Natural killer cell (primary cell): ENCODE measurements around the gene LDLRAD2. TPM values are rescaled to one million over a fixed set of nuclear protein-coding genes. Genes with fewer than 3 reads are reported as not detected.

ENCODE experiments used
- ATAC-seq, 3 donors: fragments of 150-1000 bp in 2 of 3; fragments of 200-7000 bp in 1 of 3; cut with Tn5 transposase; 1 replicate in 1 of 3; 2 replicates in 2 of 3; pipeline ENCODE4 v1.10.0; 2021; ENCODE audit warnings: mild to moderate bottlenecking in 2 of 3, moderate library complexity in 2 of 3
- DNase-seq, 2 donors: peaks; one replicate each; pipeline versions ENCODE4 v3.0.0 to v3.0.0-alpha.2; 2013 to 2021; ENCODE audit warnings: mixed read lengths in 1 of 2
- H3K27ac ChIP-seq: one replicate; pipeline ENCODE4 v1.5.1; 2013; ENCODE audit warnings: mild to moderate bottlenecking, low read length
- H3K27me3 ChIP-seq: one replicate; pipeline ENCODE4 v1.6.1; 2013; ENCODE audit warnings: low read length; ENCODE audit not compliant: control insufficient read depth, insufficient read depth
- H3K36me3 ChIP-seq: one replicate; pipeline ENCODE4 v1.6.1; 2013; ENCODE audit warnings: low read length; ENCODE audit not compliant: control insufficient read depth, insufficient read depth
- H3K4me1 ChIP-seq: one replicate; pipeline ENCODE4 v1.6.1; 2013; ENCODE audit warnings: low read length; ENCODE audit not compliant: control insufficient read depth, insufficient read depth
- H3K4me3 ChIP-seq: one replicate; pipeline ENCODE4 v1.5.1; 2013; ENCODE audit warnings: low read length
- H3K9me3 ChIP-seq: one replicate; pipeline ENCODE4 v1.6.1; 2013; ENCODE audit warnings: low read length; ENCODE audit not compliant: control insufficient read depth, insufficient read depth
- H3K27ac Mint-ChIP-seq, 2 donors: one replicate each; pipeline ENCODE4 v1.8.0; 2022; ENCODE audit warnings: mild to moderate bottlenecking in 2 of 2, mixed read lengths in 2 of 2, moderate library complexity in 1 of 2
- H3K27me3 Mint-ChIP-seq, 2 donors: one replicate each; pipeline ENCODE4 v1.8.0; 2022; ENCODE audit warnings: low read depth in 2 of 2, mixed read lengths in 2 of 2
- H3K36me3 Mint-ChIP-seq: one replicate; pipeline ENCODE4 v1.8.0; 2022; ENCODE audit warnings: mixed read lengths
- H3K4me1 Mint-ChIP-seq, 2 donors: one replicate each; pipeline ENCODE4 v1.8.0; 2022; ENCODE audit warnings: mixed read lengths in 2 of 2
- H3K4me3 Mint-ChIP-seq: one replicate; pipeline ENCODE4 v1.8.0; 2022; ENCODE audit warnings: mild to moderate bottlenecking, moderate library complexity, mixed read lengths
- H3K9me3 Mint-ChIP-seq, 2 donors: one replicate each; pipeline ENCODE4 v1.8.0; 2022; ENCODE audit warnings: mixed read lengths in 2 of 2
- WGBS: methylation state at CpG from one replicate; pipeline ENCODE4 v1.1.7; 2013; ENCODE audit warnings: missing lambda C conversion rate; ENCODE audit not compliant: insufficient coverage; 5-methylcytosine and 5-hydroxymethylcytosine counted together
- intact Hi-C: fragments of 100-400 bp; cut with micrococcal nuclease; formaldehyde crosslinking; loops from one replicate; pipeline ENCODE4 v1.14.2; 2022
- total RNA-seq, 4 donors: library from RNA; stranded (reverse); fragments of 120-200 nt in 1 of 4; gene quantifications; one replicate each; pipeline versions ENCODE4 v1.2.3 to v1.2.4, GENCODE V29; 2013 to 2022
- TF ChIP-seq, protein P1 (sequence below): fragments of 200-600 bp; IDR thresholded peaks from one replicate; pipeline ENCODE4 v1.8.0; 2022; ENCODE audit warnings: antibody characterized with exemption

The LDLRAD2 gene
- total RNA-seq, 3 donors from 2014 or later (not counting 1 experiment from before 2014, with no cell fraction given): 2.8 to 3.9 (median 3.6) TPM

DNA sequence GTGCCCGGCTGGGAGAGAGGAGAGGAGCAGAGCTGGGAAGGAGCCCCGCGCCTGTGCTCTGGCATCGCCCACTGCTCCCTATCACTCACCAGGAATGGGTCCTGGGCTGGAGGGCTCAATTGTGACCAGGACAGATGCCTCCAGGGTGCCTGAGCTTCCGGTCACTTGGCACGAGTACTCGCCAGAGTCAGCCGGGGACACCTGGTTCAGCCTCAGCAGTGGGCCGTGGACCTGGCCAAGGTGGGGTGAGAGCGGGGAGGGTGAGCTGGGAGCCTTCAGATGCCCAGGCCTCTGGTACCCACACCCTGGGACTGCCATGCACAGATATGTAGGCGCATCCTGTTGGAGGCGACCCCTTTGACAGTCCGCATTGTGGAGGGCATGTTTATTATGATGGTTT is 31.1 kb downstream of the LDLRAD2 start:
- 95% methylated on average over 13 of the region's 13 CpGs for WGBS
- no peak overlapping the region for H3K27ac Mint-ChIP-seq
- ATAC-seq: no peak
- H3K9me3 ChIP-seq: no peaks in the 10 kb centered on the region
- H3K4me1 Mint-ChIP-seq: no peaks in the 10 kb centered on the region
- H3K27ac ChIP-seq: no peak overlapping the region
- H3K27me3 Mint-ChIP-seq: no peaks in the 10 kb centered on the region
- intact Hi-C loops: no loop called here
- H3K36me3 ChIP-seq: no peaks in the 10 kb centered on the region
- no peak for DNase-seq
- H3K4me1 ChIP-seq: no peaks in the 10 kb centered on the region
- H3K9me3 Mint-ChIP-seq: no peaks in the 10 kb centered on the region
- H3K4me3 ChIP-seq: no peak overlapping the region
- no peak overlapping the region for H3K4me3 Mint-ChIP-seq
- no peaks in the 10 kb centered on the region for H3K27me3 ChIP-seq
- TF ChIP-seq, protein P1, sequence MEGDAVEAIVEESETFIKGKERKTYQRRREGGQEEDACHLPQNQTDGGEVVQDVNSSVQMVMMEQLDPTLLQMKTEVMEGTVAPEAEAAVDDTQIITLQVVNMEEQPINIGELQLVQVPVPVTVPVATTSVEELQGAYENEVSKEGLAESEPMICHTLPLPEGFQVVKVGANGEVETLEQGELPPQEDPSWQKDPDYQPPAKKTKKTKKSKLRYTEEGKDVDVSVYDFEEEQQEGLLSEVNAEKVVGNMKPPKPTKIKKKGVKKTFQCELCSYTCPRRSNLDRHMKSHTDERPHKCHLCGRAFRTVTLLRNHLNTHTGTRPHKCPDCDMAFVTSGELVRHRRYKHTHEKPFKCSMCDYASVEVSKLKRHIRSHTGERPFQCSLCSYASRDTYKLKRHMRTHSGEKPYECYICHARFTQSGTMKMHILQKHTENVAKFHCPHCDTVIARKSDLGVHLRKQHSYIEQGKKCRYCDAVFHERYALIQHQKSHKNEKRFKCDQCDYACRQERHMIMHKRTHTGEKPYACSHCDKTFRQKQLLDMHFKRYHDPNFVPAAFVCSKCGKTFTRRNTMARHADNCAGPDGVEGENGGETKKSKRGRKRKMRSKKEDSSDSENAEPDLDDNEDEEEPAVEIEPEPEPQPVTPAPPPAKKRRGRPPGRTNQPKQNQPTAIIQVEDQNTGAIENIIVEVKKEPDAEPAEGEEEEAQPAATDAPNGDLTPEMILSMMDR: no peak
- no peaks in the 10 kb centered on the region for H3K36me3 Mint-ChIP-seq

- no peaks in the 10 kb centered on the region for H3K9me3 Mint-ChIP-seq
- H3K4me1 Mint-ChIP-seq: no peaks in the 10 kb centered on the region
- 90% methylated on average over 11 of the region's 11 CpGs for WGBS
Observed at GRCh38 chr1:21843996-21844395, 31.9 kb downstream of the LDLRAD2 start.

GRCh38 chr1:21845646-21846641 is 33.9 kb downstream of the LDLRAD2 start:
- no peaks in the 10 kb centered on the region for H3K4me1 Mint-ChIP-seq
- H3K9me3 Mint-ChIP-seq: no peaks in the 10 kb centered on the region
- intact Hi-C loops: no loop called here
- no peak for DNase-seq
- H3K27me3 Mint-ChIP-seq: no peaks in the 10 kb centered on the region
- ATAC-seq: no peak
- H3K4me3 Mint-ChIP-seq: no peak overlapping the region
- H3K4me1 ChIP-seq: no peaks in the 10 kb centered on the region
- no peak overlapping the region for H3K27ac ChIP-seq
- no peaks in the 10 kb centered on the region for H3K36me3 ChIP-seq
- H3K27ac Mint-ChIP-seq: no peak overlapping the region
- no peaks in the 10 kb centered on the region for H3K36me3 Mint-ChIP-seq
- WGBS: 91% methylated on average over 32 of the region's 33 CpGs
- H3K27me3 ChIP-seq: no peaks in the 10 kb centered on the region
- TF ChIP-seq, protein P1: no peak
- no peak overlapping the region for H3K4me3 ChIP-seq
- H3K9me3 ChIP-seq: no peaks in the 10 kb centered on the region

More at GRCh38 chr1:21843996-21844395, 31.9 kb downstream of the LDLRAD2 start:
- no peak overlapping the region for H3K27ac ChIP-seq
- intact Hi-C loops: no loop called here
- ATAC-seq (no peak), DNase-seq (no peak)
- H3K27ac Mint-ChIP-seq: no peak overlapping the region
- H3K4me3 Mint-ChIP-seq: no peak overlapping the region
- H3K27me3 Mint-ChIP-seq: no peaks in the 10 kb centered on the region
- no peaks in the 10 kb centered on the region for H3K9me3 ChIP-seq
- no peak overlapping the region for H3K4me3 ChIP-seq
- no peaks in the 10 kb centered on the region for H3K36me3 Mint-ChIP-seq
- H3K36me3 ChIP-seq: no peaks in the 10 kb centered on the region
- no peaks in the 10 kb centered on the region for H3K4me1 ChIP-seq
- TF ChIP-seq, protein P1: no peak
- no peaks in the 10 kb centered on the region for H3K27me3 ChIP-seq
